ENCODE results near the gene ATP2B3.
A peak's percentile ranks its signal among the peaks of the same experiment; 100 is the strongest.

GRCh38 chrX:153609917-153610835 is 92.7 kb downstream of the ATP2B3 start:
- peak; percentile 27 to 79 (median 53) for TF ChIP-seq CTCF (IDR thresholded peaks at IDR 0.05)
- TF ChIP-seq POLR2A (IDR thresholded peaks at IDR 0.05) = no peak
